Activated naive CD4-positive, alpha-beta T cell treated with Interleukin-2 at 50 U/mL for 16 hours (primary cell): ENCODE data around the gene SLX1B.
"Not testable (repeated sequence)": the region's sequence is repeated elsewhere in the genome, so short reads cannot be mapped to it uniquely, and the experiment has no call there.

Source experiments
- DNase-seq: peaks from one replicate; pipeline ENCODE4 v3.0.0-alpha.2; 2020

Gene SLX1B

GRCh38 chr16:29454269-29454668 lies at the start of gene SLX1B, which contains the start of gene BOLA2:
TSS of gene SLX1B (plus strand) at chr16:29454533.
TSS of gene BOLA2 (minus strand) at chr16:29454351. CDS start at chr16:29454253, 98 bp downstream.
- not testable (repeated sequence) for DNase-seq

DNA sequence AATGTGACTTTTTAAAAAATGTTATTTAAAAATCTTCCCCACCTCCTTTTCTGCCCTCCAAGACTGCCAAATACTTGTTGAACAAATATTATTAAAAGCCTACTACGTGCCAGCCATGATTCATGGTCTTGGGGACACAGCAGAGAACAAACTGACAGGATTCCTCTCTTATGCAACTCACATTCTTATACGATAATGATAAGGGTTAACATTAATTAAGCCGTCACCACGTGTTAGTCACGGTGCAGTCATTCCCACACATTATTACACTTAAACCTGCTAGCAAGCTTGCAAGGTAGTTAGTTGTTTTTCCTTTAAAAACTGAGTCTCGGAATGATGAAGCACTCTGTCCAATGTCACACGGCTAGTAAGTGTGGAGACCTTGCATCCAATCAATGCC lies 49.1 kb upstream of the SLX1B start:
- not testable (repeated sequence) for DNase-seq

DNA sequence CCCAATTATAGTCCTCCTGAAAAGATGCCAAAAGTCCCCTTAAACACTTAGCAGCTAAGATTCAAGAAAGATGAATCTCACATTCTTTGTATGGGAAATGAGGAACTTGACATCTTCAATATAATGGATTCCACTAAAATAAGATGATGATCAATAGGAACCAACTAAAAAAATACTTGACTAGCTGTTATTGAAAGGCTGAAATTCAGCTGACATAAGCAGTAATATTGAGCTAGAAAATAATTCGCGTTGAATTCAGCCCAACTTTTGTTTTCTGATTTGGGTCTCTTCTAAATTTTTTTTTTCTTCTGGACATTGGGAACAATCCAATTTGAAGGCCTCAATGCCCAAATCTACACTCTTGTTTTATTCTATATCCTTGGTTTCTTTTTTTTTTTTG lies 30.7 kb upstream of the SLX1B start:
- not testable (repeated sequence) for DNase-seq

- DNase-seq = not testable (repeated sequence)
Observed at GRCh38 chr16:29425390-29425789, 28.9 kb upstream of the SLX1B start.

- DNase-seq = not testable (repeated sequence)
Observed at GRCh38 chr16:29453754-29454153, 579 bp upstream of the SLX1B start.

- not testable (repeated sequence) for DNase-seq
Observed at GRCh38 chr16:29454828-29455227, 495 bp downstream of the SLX1B start.

DNA sequence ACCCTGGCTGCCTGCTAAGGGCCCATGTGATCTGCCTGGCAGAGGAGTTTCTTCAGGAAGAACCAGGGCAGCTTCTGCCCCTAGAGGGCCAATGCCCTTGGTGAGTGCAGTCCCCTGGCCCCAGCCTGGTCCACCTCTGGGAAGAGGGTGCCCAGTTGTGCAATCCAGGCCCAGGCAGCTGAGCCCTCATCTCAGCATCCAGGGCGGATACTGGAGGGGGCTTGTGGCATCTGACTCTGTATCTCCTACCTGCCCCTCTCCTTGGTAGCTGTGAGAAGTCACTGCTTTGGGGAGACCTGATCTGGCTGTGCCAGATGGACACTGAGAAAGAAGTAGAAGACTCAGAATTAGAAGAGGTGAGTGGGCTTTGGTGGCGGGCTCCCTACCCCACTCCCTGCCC lies 3.3 kb downstream of the SLX1B start:
- DNase-seq = not testable (repeated sequence)

- not testable (repeated sequence) for DNase-seq
Observed at GRCh38 chr16:29459706-29460646, 5.6 kb downstream of the SLX1B start, which contains the start of gene SULT1A4. TSS of gene SULT1A4 (plus strand) at chr16:29459913. CDS start at chr16:29461386, 1,473 bp downstream.

- DNase-seq = not testable (repeated sequence)
Observed at GRCh38 chr16:29460647-29461030, 6.3 kb downstream of the SLX1B start.

DNA sequence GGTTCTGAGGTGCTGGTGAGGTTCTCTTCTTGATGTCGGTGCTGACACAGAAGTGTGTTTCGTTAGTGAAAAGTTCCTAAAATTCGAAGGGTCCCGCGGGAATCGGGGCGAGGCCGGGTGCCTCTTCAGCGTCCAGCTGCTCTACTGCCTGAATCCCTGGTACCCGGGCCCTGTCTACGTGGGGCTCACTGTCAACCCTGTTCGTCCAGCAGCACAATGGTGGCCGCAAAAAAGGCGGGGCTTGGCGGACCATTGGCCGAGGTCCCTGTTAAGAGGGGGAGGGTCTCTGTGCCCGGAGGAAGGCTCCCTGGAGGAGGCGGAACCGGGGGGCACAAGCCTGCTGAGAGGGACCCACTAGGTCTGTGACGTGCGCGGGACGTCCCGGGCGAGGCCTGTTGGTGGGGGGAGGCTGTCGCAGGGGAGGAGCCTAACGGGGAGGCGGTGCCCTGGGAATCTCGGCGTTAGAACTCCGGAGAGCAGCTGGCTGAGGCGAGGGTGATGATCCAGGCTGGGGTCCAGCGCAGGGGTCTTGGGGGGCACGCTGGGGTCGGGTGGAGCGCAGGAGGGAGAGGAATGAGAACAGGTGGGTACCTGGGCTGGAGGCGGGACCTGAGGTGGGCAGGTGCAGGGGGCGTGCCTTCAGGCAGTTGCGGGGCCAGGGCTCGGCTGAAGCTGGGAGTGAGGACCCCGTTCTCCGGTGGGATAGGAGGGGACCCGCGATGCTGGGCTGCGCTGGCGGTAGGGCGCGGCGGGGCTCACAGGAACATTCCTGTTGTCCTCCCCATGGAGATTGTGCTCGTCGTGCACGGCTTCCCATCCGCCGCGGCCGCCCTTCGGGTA lies 11.9 kb downstream of the SLX1B start:
- DNase-seq = not testable (repeated sequence)

- not testable (repeated sequence) for DNase-seq
Observed at GRCh38 chr16:29466904-29467303, 12.6 kb downstream of the SLX1B start.

DNA sequence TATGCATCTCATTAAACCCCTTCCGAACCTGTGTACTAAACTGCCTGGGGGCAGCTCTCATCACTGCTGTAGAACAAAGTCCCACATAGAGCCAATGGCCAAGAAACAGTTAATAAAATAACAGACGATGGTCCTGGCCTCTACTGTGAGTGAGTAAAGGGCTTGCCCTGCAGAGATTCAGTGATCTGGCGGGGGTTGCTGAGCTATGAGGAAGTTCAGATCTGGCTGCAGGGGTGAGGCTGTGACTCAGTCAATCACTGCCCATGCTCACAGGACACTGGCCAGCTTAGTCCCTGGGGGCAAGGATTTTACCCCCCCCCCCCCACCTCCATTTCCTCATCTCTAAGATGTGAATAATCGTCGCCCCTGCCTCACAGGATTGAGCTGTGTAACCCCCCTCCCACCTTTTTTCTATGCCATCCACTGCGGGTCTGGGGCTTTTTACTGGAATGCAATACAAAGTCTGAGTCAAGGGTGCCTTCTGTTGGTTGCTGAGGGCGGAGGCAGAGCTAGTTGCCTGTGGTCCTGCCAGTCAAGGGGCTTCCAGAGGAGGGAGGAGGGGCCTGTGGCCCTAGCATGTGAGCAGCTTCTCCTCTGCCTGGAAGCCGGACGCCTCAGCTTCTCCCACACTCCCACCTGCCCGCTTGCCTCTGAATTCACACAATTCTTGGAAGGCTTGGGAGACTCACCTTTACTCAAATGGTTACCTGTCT lies 13.5 kb downstream of the SLX1B start:
- not testable (repeated sequence) for DNase-seq

GRCh38 chr16:29469660-29470059 lies 15.3 kb downstream of the SLX1B start:
- peak; percentile 32 for DNase-seq

GRCh38 chr16:29472065-29472464 lies 17.7 kb downstream of the SLX1B start:
- not testable (repeated sequence) for DNase-seq

- DNase-seq = not testable (repeated sequence)
Observed at GRCh38 chr16:29482276-29482675, 27.9 kb downstream of the SLX1B start.

GRCh38 chr16:29506308-29506707 lies 52.0 kb downstream of the SLX1B start, which contains the start of gene NPIPB12:
TSS of gene NPIPB12 (minus strand) at chr16:29506408.
- DNase-seq = not testable (repeated sequence)
